ENCODE results near the gene LRCH4.

DNA sequence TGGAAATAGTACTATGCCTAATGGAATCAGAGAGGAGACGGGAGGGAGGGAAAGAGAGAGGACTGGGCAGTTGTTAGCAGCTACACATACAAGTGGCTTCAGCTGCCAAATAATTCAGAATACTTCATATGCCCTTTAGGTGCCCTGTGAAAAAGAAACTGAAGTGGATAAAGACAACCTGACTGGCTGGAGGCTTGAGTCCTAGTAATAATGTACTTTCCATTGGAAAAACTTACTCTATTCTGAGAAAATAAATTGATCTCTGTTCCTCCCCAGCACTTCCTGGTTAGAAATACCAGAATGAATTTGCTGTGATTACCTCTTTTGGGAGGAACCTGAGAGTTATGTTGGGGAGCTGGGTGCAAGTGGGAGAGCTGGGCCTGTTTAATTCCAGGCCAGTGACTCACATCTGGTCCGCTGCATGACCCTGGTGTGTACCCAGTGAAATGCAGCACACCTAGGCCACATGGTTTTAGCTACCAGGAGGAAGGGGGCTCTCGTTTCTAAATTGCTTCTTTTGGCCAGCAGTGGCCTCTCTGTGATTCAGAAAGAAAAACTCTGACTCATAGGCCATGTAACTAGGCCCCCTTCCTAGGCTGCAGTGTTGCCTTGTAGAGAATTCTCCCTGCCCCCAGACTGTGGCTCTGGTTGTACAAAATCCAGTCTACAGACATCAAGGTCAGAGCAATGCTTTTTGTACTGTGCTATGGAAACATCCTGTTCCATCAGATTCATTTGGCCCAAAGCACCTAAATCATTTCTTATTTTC is 40.4 kb downstream of the LRCH4 start:
- TF ChIP-seq POLR2A (IDR thresholded peaks at IDR 0.05; ENCODE audit: low read depth, low read length) (peak; percentile 57; the same call in 1 of the 2 replicates), POLR2AphosphoS5 (IDR thresholded peaks at IDR 0.05; ENCODE audit: low read depth, low read length) (peak; percentile 40; the same call in 1 of the 2 replicates)
